HG03097 (cell line): Measurements from ENCODE around the gene CMTM2.
"Not testable (repeated sequence)": the region's sequence is repeated elsewhere in the genome, so short reads cannot be mapped to it uniquely, and the experiment has no call there.

Experiments
- ATAC-seq: cut with Tn5 transposase; IDR thresholded peaks from one replicate; pipeline ENCODE4 v1.9.1; 2021; ENCODE audit not compliant: unreplicated experiment, low FRiP score

The CMTM2 gene

GRCh38 chr16:66627611-66628378 lies 48.5 kb downstream of the CMTM2 start:
- not testable (repeated sequence) for ATAC-seq

GRCh38 chr16:66629856-66630255 lies 50.6 kb downstream of the CMTM2 start:
- ATAC-seq = no peak

GRCh38 chr16:66630561-66631260 lies 51.4 kb downstream of the CMTM2 start:
- not testable (repeated sequence) for ATAC-seq

- not testable (repeated sequence) for ATAC-seq
Observed at GRCh38 chr16:66631558-66631957, 52.3 kb downstream of the CMTM2 start.

- ATAC-seq = no peak
Observed at GRCh38 chr16:66634527-66635196, 55.4 kb downstream of the CMTM2 start.

- ATAC-seq = no peak
Observed at GRCh38 chr16:66635406-66635805, 56.1 kb downstream of the CMTM2 start.

GRCh38 chr16:66636199-66636598 lies 56.9 kb downstream of the CMTM2 start:
- no peak for ATAC-seq

- ATAC-seq = no peak
Observed at GRCh38 chr16:66637806-66638205, 58.5 kb downstream of the CMTM2 start.
